Naive B cell (primary cell): ENCODE results near the gene CACNB4. TPM values are rescaled to one million over a fixed set of nuclear protein-coding genes. Genes with fewer than 3 reads are reported as not detected.
"Not testable (repeated sequence)": the region's sequence is repeated elsewhere in the genome, so short reads cannot be mapped to it uniquely, and the experiment has no call there.

Source experiments
- ATAC-seq, 2 donors: fragments of 150-1000 bp; cut with Tn5 transposase; 2 replicates each; pipeline ENCODE4 v1.10.0; 2021; ENCODE audit warnings: low read depth in 2 of 2, mild to moderate bottlenecking in 2 of 2, moderate library complexity in 2 of 2
- DNase-seq: peaks from one replicate; pipeline ENCODE4 v3.0.0; 2022
- H3K27ac Mint-ChIP-seq, 6 donors: one replicate each; pipeline ENCODE4 v1.8.0; 2020 to 2022; ENCODE audit warnings: mild to moderate bottlenecking in 6 of 6, mixed read lengths in 6 of 6, moderate library complexity in 5 of 6, inconsistent platforms in 2 of 6
- H3K27me3 Mint-ChIP-seq, 3 donors: one replicate each; pipeline ENCODE4 v1.8.0; 2021 to 2022; ENCODE audit warnings: mixed read lengths in 3 of 3, mild to moderate bottlenecking in 1 of 3
- H3K36me3 Mint-ChIP-seq, 2 donors: one replicate each; pipeline ENCODE4 v1.8.0; 2020 to 2022; ENCODE audit warnings: mixed read lengths in 2 of 2, inconsistent platforms in 1 of 2, mild to moderate bottlenecking in 1 of 2
- H3K4me1 Mint-ChIP-seq, 3 donors: one replicate each; pipeline ENCODE4 v1.8.0; 2020 to 2022; ENCODE audit warnings: mixed read lengths in 3 of 3, inconsistent platforms in 1 of 3, mild to moderate bottlenecking in 1 of 3, moderate library complexity in 1 of 3
- H3K4me3 Mint-ChIP-seq, 8 donors: one replicate each; pipeline ENCODE4 v1.8.0; 2020 to 2022; ENCODE audit warnings: mild to moderate bottlenecking in 8 of 8, mixed read lengths in 8 of 8, moderate library complexity in 8 of 8, inconsistent platforms in 2 of 8
- H3K9me3 Mint-ChIP-seq, 7 donors: one replicate each; pipeline ENCODE4 v1.8.0; 2020 to 2022; ENCODE audit warnings: mixed read lengths in 7 of 7, mild to moderate bottlenecking in 5 of 7, inconsistent platforms in 2 of 7, moderate library complexity in 1 of 7
- polyA plus RNA-seq, 6 donors: library from polyadenylated mRNA; unstranded; fragments of 300-500 nt; fragmentation: Illumina TruSeq; gene quantifications; one replicate each; pipeline ENCODE4 v1.2.3, GENCODE V29; 2021; ENCODE audit warnings: low read depth in 6 of 6

CACNB4 gene
- polyA plus RNA-seq, 6 donors from 2014 or later: 0.10 to 3.2 TPM; not detected in 4

- no peak overlapping the region for H3K4me3 Mint-ChIP-seq
- ATAC-seq: no peak
- no peak for DNase-seq
- peaks cover 3 to 22% (median 9%) of the 10 kb centered on the region in 7 donors for H3K9me3 Mint-ChIP-seq
- no peak overlapping the region for H3K27ac Mint-ChIP-seq
- H3K27me3 Mint-ChIP-seq: peaks cover 0 to 22% (median 1%) of the 10 kb centered on the region in 3 donors
- peaks cover 11 to 18% (median 17%) of the 10 kb centered on the region in 3 donors for H3K4me1 Mint-ChIP-seq
- peaks cover 10 to 11% of the 10 kb centered on the region in 2 donors for H3K36me3 Mint-ChIP-seq
Observed at GRCh38 chr2:151945602-151946001, 153.2 kb downstream of the CACNB4 start.

- H3K36me3 Mint-ChIP-seq: peaks cover 10 to 11% of the 10 kb centered on the region in 2 donors
- ATAC-seq (no peak), DNase-seq (no peak)
- H3K27me3 Mint-ChIP-seq: peaks cover 0 to 22% (median 5%) of the 10 kb centered on the region in 3 donors
- H3K27ac Mint-ChIP-seq: no peak overlapping the region
- H3K4me1 Mint-ChIP-seq: peaks cover 11 to 18% (median 17%) of the 10 kb centered on the region in 3 donors
- peaks cover 0 to 22% (median 8%) of the 10 kb centered on the region in 7 donors for H3K9me3 Mint-ChIP-seq
- H3K4me3 Mint-ChIP-seq: no peak overlapping the region
Observed at GRCh38 chr2:151945186-151945585, 153.7 kb downstream of the CACNB4 start.

GRCh38 chr2:151943461-151943860 is 155.4 kb downstream of the CACNB4 start:
- H3K4me1 Mint-ChIP-seq: peaks cover 11 to 18% (median 17%) of the 10 kb centered on the region in 3 donors
- peaks cover 0 to 22% (median 8%) of the 10 kb centered on the region in 7 donors for H3K9me3 Mint-ChIP-seq
- ATAC-seq (no peak), DNase-seq (no peak)
- peaks cover 0 to 22% (median 5%) of the 10 kb centered on the region in 3 donors for H3K27me3 Mint-ChIP-seq
- H3K36me3 Mint-ChIP-seq: peaks cover 5 to 10% of the 10 kb centered on the region in 2 donors
- H3K27ac Mint-ChIP-seq: no peak overlapping the region
- H3K4me3 Mint-ChIP-seq: no peak overlapping the region

GRCh38 chr2:151942540-151943205 is 156.2 kb downstream of the CACNB4 start:
- Mint-ChIP-seq H3K27me3 (peaks cover 0 to 24% (median 5%) of the 10 kb centered on the region in 3 donors), H3K4me1 (peaks cover 11 to 14% (median 14%) of the 10 kb centered on the region in 3 donors), H3K9me3 (peaks cover 0 to 22% (median 8%) of the 10 kb centered on the region in 7 donors)
- not testable (repeated sequence) for H3K4me3 Mint-ChIP-seq, H3K27ac Mint-ChIP-seq, ATAC-seq, H3K36me3 Mint-ChIP-seq, DNase-seq

- Mint-ChIP-seq H3K4me3 (no peak overlapping the region), H3K9me3 (peaks cover 0 to 15% (median 4%) of the 10 kb centered on the region in 7 donors), H3K27ac (no peak overlapping the region), H3K36me3 (peaks cover 4% of the 10 kb centered on the region in 2 donors), H3K27me3 (peaks cover 0 to 11% (median 5%) of the 10 kb centered on the region in 3 donors), H3K4me1 (no peaks in the 10 kb centered on the region)
- ATAC-seq (no peak), DNase-seq (no peak)
Observed at GRCh38 chr2:151937966-151938365, 160.9 kb downstream of the CACNB4 start.

GRCh38 chr2:151936626-151937025 is 162.2 kb downstream of the CACNB4 start:
- Mint-ChIP-seq H3K9me3 (peaks cover 0 to 8% (median 0%) of the 10 kb centered on the region in 7 donors), H3K4me1 (no peaks in the 10 kb centered on the region), H3K36me3 (no peaks in the 10 kb centered on the region), H3K27me3 (peaks cover 0 to 10% (median 9%) of the 10 kb centered on the region in 3 donors), H3K27ac (no peak overlapping the region), H3K4me3 (no peak overlapping the region)
- DNase-seq: no peak
- no peak for ATAC-seq

- no peaks in the 10 kb centered on the region for H3K4me1 Mint-ChIP-seq
- ATAC-seq (no peak), DNase-seq (no peak)
- H3K27ac Mint-ChIP-seq: no peak overlapping the region
- no peaks in the 10 kb centered on the region for H3K36me3 Mint-ChIP-seq
- no peaks in the 10 kb centered on the region for H3K9me3 Mint-ChIP-seq
- peaks cover 0 to 13% (median 9%) of the 10 kb centered on the region in 3 donors for H3K27me3 Mint-ChIP-seq
- no peak overlapping the region for H3K4me3 Mint-ChIP-seq
Observed at GRCh38 chr2:151933266-151933804, 165.5 kb downstream of the CACNB4 start.

GRCh38 chr2:151931756-151932155 is 167.1 kb downstream of the CACNB4 start:
- H3K27ac Mint-ChIP-seq: no peak overlapping the region
- no peak overlapping the region for H3K4me3 Mint-ChIP-seq
- H3K4me1 Mint-ChIP-seq: no peaks in the 10 kb centered on the region
- H3K9me3 Mint-ChIP-seq: no peaks in the 10 kb centered on the region
- DNase-seq: no peak
- H3K27me3 Mint-ChIP-seq: peaks cover 0 to 13% (median 10%) of the 10 kb centered on the region in 3 donors
- H3K36me3 Mint-ChIP-seq: no peaks in the 10 kb centered on the region
- no peak for ATAC-seq

GRCh38 chr2:151931030-151931611 is 167.7 kb downstream of the CACNB4 start:
- DNase-seq (no peak), ATAC-seq (no peak)
- Mint-ChIP-seq H3K9me3 (no peaks in the 10 kb centered on the region), H3K27me3 (peaks cover 0 to 13% (median 12%) of the 10 kb centered on the region in 3 donors), H3K36me3 (no peaks in the 10 kb centered on the region), H3K4me1 (no peaks in the 10 kb centered on the region), H3K27ac (no peak overlapping the region), H3K4me3 (no peak overlapping the region)

GRCh38 chr2:151930042-151930441 is 168.8 kb downstream of the CACNB4 start:
- Mint-ChIP-seq H3K27me3 (peaks cover 0 to 20% (median 13%) of the 10 kb centered on the region in 3 donors), H3K4me3 (no peak overlapping the region), H3K9me3 (no peaks in the 10 kb centered on the region), H3K36me3 (no peaks in the 10 kb centered on the region), H3K4me1 (no peaks in the 10 kb centered on the region), H3K27ac (no peak overlapping the region)
- DNase-seq (no peak), ATAC-seq (no peak)

- Mint-ChIP-seq H3K27ac (no peak overlapping the region), H3K4me3 (no peak overlapping the region), H3K9me3 (peaks cover 0 to under 1% (median 0%) of the 10 kb centered on the region in 7 donors), H3K4me1 (no peaks in the 10 kb centered on the region), H3K27me3 (peaks cover 0 to 20% (median 13%) of the 10 kb centered on the region in 3 donors), H3K36me3 (no peaks in the 10 kb centered on the region)
- ATAC-seq (no peak), DNase-seq (no peak)
Observed at GRCh38 chr2:151928380-151928779, 170.5 kb downstream of the CACNB4 start.

GRCh38 chr2:151927501-151928221 is 171.2 kb downstream of the CACNB4 start:
- Mint-ChIP-seq H3K9me3 (peaks cover 0 to 2% (median 0%) of the 10 kb centered on the region in 7 donors), H3K27me3 (peaks cover 0 to 20% (median 13%) of the 10 kb centered on the region in 3 donors), H3K27ac (peak overlapping the region in 1 of 6 donors; percentile 85), H3K36me3 (no peaks in the 10 kb centered on the region), H3K4me3 (no peak overlapping the region), H3K4me1 (no peaks in the 10 kb centered on the region)
- DNase-seq: no peak
- ATAC-seq: no peak
